Right ventricle myocardium inferior (tissue), 1 donor: Measurements from ENCODE around the gene SLC44A2. TPM values are rescaled to one million over a fixed set of nuclear protein-coding genes. Genes with fewer than 3 reads are reported as not detected.

ENCODE experiments used
- ATAC-seq: fragments of 200-7000 bp; cut with Tn5 transposase; one replicate; pipeline ENCODE4 v1.9.1; 2020; ENCODE audit warnings: mild to moderate bottlenecking, moderate library complexity
- DNase-seq: peaks from one replicate; pipeline ENCODE4 v3.0.0; 2021; ENCODE audit errors: missing footprints
- intact Hi-C: fragments of 100-400 bp; cut with DNase I; formaldehyde crosslinking; loops from one replicate; pipeline ENCODE4 v1.11.0; 2022
- long read RNA-seq: library from polyadenylated mRNA; unstranded; transcript quantifications from one replicate; pipeline ENCODE4 v2.0.0, GENCODE V29; 2021
- total RNA-seq: library from RNA; stranded (reverse); fragmentation: NEBNext Ultra II Directional; extraction: Animal tissue kit (Norgen Biotek cat#: 25700); gene quantifications from one replicate; pipeline ENCODE4 v1.2.1, GENCODE V29; 2021
- donor health status: DM: no; HTN: yes; CAD: no; lungs with severe emphysema.

SLC44A2 gene
- total RNA-seq = 71.4 TPM
- long read RNA-seq, transcript SLC44A2-202 (22 exons, 3,301 nt) = major isoform, 24 of 90 reads
- long read RNA-seq, transcript SLC44A2-203 (22 exons, 3,784 nt) = minor isoform, 8 of 90 reads
- long read RNA-seq, partial matches to known transcripts = 39 of 90 reads
- long read RNA-seq, other reads (novel, unspliced or antisense) = 14 of 90 reads

GRCh38 chr19:10625003-10625761 lies at the start of gene SLC44A2:
SLC44A2 (plus strand) TSS chr19:10625553; CDS start chr19:10625634, 81 bp downstream.
- intact Hi-C loops = no loop called here
- DNase-seq (peak; percentile 84), ATAC-seq (peak; percentile 97)

GRCh38 chr19:10577951-10578350 lies 47.4 kb upstream of the SLC44A2 start:
- DNase-seq = no peak
- intact Hi-C loops = no loop called here
- ATAC-seq = no peak

GRCh38 chr19:10580979-10581631 lies 44.2 kb upstream of the SLC44A2 start:
- peak; percentile 92 for DNase-seq
- ATAC-seq = peak; percentile 89
- intact Hi-C loops = loop anchor here (1.0 to 2.0 kb wide), 2 partner anchors 63 to 120 kb away; partner anchors contain the start of gene QTRT1

GRCh38 chr19:10582091-10582490 lies 43.3 kb upstream of the SLC44A2 start:
- no peak for ATAC-seq
- intact Hi-C loops = no loop called here
- no peak for DNase-seq

GRCh38 chr19:10583036-10583776 lies 42.1 kb upstream of the SLC44A2 start:
- ATAC-seq (no peak), DNase-seq (no peak)
- intact Hi-C loops = no loop called here

- DNase-seq (no peak), ATAC-seq (no peak)
- intact Hi-C loops = no loop called here
Measured at GRCh38 chr19:10586396-10586795, 39.0 kb upstream of the SLC44A2 start.

- DNase-seq (no peak), ATAC-seq (no peak)
- intact Hi-C loops = no loop called here
Measured at GRCh38 chr19:10587022-10587838, 38.1 kb upstream of the SLC44A2 start, which contains the start of gene AP1M2. AP1M2 (minus strand) TSS chr19:10587312; CDS start chr19:10587231, 81 bp downstream.

- DNase-seq = no peak
- intact Hi-C loops = no loop called here
- no peak for ATAC-seq
Measured at GRCh38 chr19:10587839-10588150, 37.6 kb upstream of the SLC44A2 start.

- intact Hi-C loops = no loop called here
- DNase-seq (no peak), ATAC-seq (no peak)
Measured at GRCh38 chr19:10593148-10593547, 32.2 kb upstream of the SLC44A2 start.

- DNase-seq (no peak), ATAC-seq (peak; percentile 80)
- intact Hi-C loops = no loop called here
Measured at GRCh38 chr19:10593820-10594637, 31.3 kb upstream of the SLC44A2 start.

- intact Hi-C loops = no loop called here
- ATAC-seq = no peak
- DNase-seq = no peak
Measured at GRCh38 chr19:10600149-10600548, 25.2 kb upstream of the SLC44A2 start.

- DNase-seq = no peak
- no peak for ATAC-seq
- intact Hi-C loops = no loop called here
Measured at GRCh38 chr19:10601999-10602329, 23.4 kb upstream of the SLC44A2 start.

GRCh38 chr19:10602330-10603083 lies 22.8 kb upstream of the SLC44A2 start:
- intact Hi-C loops = no loop called here
- DNase-seq (peak; percentile 93), ATAC-seq (peak; percentile 99)

GRCh38 chr19:10603084-10603872 lies 22.1 kb upstream of the SLC44A2 start:
- intact Hi-C loops = no loop called here
- DNase-seq (peak; percentile 70), ATAC-seq (peak; percentile 4)

GRCh38 chr19:10603873-10604459 lies 21.4 kb upstream of the SLC44A2 start:
- DNase-seq (no peak), ATAC-seq (no peak)
- intact Hi-C loops = no loop called here

GRCh38 chr19:10604460-10604980 lies 20.8 kb upstream of the SLC44A2 start:
- intact Hi-C loops = no loop called here
- no peak for ATAC-seq
- DNase-seq = no peak
